SK-N-MC (cell line): ENCODE data around the gene ING5.
"Not testable (repeated sequence)": the region's sequence is repeated elsewhere in the genome, so short reads cannot be mapped to it uniquely, and the experiment has no call there.

Experiments used
- DNase-seq: peaks from one replicate; pipeline ENCODE4 v3.0.0-alpha.2; 2011; ENCODE audit warnings: low read depth, low spot score
- H3K27ac ChIP-seq: fragments of 200-600 bp; sonication (generic); 2 replicates; pipeline ENCODE4 v1.5.1; 2016; ENCODE audit warnings: mixed run types
- H3K36me3 ChIP-seq: fragments of 200-600 bp; sonication (generic); 2 replicates; pipeline ENCODE4 v1.6.1; 2017; ENCODE audit warnings: antibody characterized with exemption, low read length, mixed read lengths; ENCODE audit not compliant: insufficient read depth
- H3K4me3 ChIP-seq: fragments of 200-600 bp; sonication (generic); 2 replicates; pipeline ENCODE4 v1.5.1; 2016
- H3K9ac ChIP-seq: fragments of 200-600 bp; sonication (generic); 2 replicates; pipeline ENCODE4 v1.8.0; 2017; ENCODE audit warnings: mixed run types, mixed read lengths; ENCODE audit not compliant: insufficient read length
- H3K9me3 ChIP-seq: fragments of 200-600 bp; sonication (generic); 2 replicates; pipeline ENCODE4 v1.6.1; 2017; ENCODE audit warnings: low read depth, mild to moderate bottlenecking, antibody characterized with exemption, low read length, moderate library complexity, mixed read lengths
- EZH2 ChIP-seq: fragments of 200-600 bp; sonication (generic); IDR thresholded peaks from one replicate; pipeline ENCODE4 v1.6.1; 2017; ENCODE audit warnings: antibody characterized with exemption
- FOXP2 ChIP-seq: optimal IDR thresholded peaks from 2 replicates; pipeline ENCODE3; 2011; ENCODE audit warnings: mild to moderate bottlenecking, moderate library complexity; ENCODE audit not compliant: insufficient read depth; ENCODE audit errors: extremely low read length, control extremely low read depth
- POLR2AphosphoS5 ChIP-seq: IDR thresholded peaks from 2 replicates; pipeline ENCODE4 v1.6.1; 2012; ENCODE audit warnings: mild to moderate bottlenecking, low read depth, low read length, borderline replicate concordance

ING5 gene

GRCh38 chr2:241729868-241730267 is 28.0 kb downstream of the ING5 start:
- H3K4me3 ChIP-seq: no peak overlapping the region
- no peak overlapping the region for H3K9ac ChIP-seq
- no peaks in the 10 kb centered on the region; the same call in 1 of the 2 replicates for H3K36me3 ChIP-seq
- no peak for DNase-seq
- H3K9me3 ChIP-seq: no peaks in the 10 kb centered on the region
- no peak overlapping the region for H3K27ac ChIP-seq
- TF ChIP-seq POLR2AphosphoS5 (no peak), EZH2 (no peak), FOXP2 (no peak)

- no peak overlapping the region for H3K9ac ChIP-seq
- H3K27ac ChIP-seq: no peak overlapping the region
- H3K36me3 ChIP-seq: no peaks in the 10 kb centered on the region
- no peak for DNase-seq
- H3K9me3 ChIP-seq: no peaks in the 10 kb centered on the region
- TF ChIP-seq FOXP2: no peak
- TF ChIP-seq EZH2: no peak
- no peak for TF ChIP-seq POLR2AphosphoS5
- no peak overlapping the region for H3K4me3 ChIP-seq
Measured at GRCh38 chr2:241730671-241731293, 28.9 kb downstream of the ING5 start.

- not testable (repeated sequence) for H3K27ac ChIP-seq, H3K9me3 ChIP-seq, DNase-seq, H3K4me3 ChIP-seq, H3K9ac ChIP-seq, H3K36me3 ChIP-seq
Measured at GRCh38 chr2:241732513-241733186, 30.8 kb downstream of the ING5 start.

- Histone ChIP-seq H3K9me3 (no peaks in the 10 kb centered on the region), H3K36me3 (no peaks in the 10 kb centered on the region), H3K4me3 (peak overlapping the region; percentile 96), H3K27ac (no peak overlapping the region), H3K9ac (no peak overlapping the region)
- TF ChIP-seq POLR2AphosphoS5 (no peak), FOXP2 (no peak), EZH2 (no peak)
- DNase-seq: no peak
Measured at GRCh38 chr2:241733391-241734207, 31.8 kb downstream of the ING5 start.

GRCh38 chr2:241734208-241734466 is 32.3 kb downstream of the ING5 start:
- no peak overlapping the region for H3K9ac ChIP-seq
- no peaks in the 10 kb centered on the region for H3K9me3 ChIP-seq
- H3K36me3 ChIP-seq: no peaks in the 10 kb centered on the region
- no peak overlapping the region for H3K27ac ChIP-seq
- TF ChIP-seq FOXP2 (no peak), POLR2AphosphoS5 (no peak; the same call in 1 of the 2 replicates), EZH2 (no peak)
- H3K4me3 ChIP-seq: peak overlapping the region; percentile 96
- DNase-seq: no peak

- H3K27ac ChIP-seq: peak within 1 kb of the TSS; percentile 81
- no peak for TF ChIP-seq FOXP2
- no peak for TF ChIP-seq EZH2
- TF ChIP-seq POLR2AphosphoS5: peak; percentile 28; the same call in 1 of the 2 replicates
- H3K4me3 ChIP-seq: peak within 1 kb of the TSS; percentile 96
- DNase-seq: no peak
- peak within 1 kb of the TSS; percentile 90 for H3K9ac ChIP-seq
- no peaks in the 10 kb centered on the region for H3K9me3 ChIP-seq
- H3K36me3 ChIP-seq: no peaks in the 10 kb centered on the region
Measured at GRCh38 chr2:241734467-241735208, 32.8 kb downstream of the ING5 start, which contains the start of gene D2HGDH. TSS of gene D2HGDH (plus strand) at chr2:241734630. CDS start at chr2:241735225, 595 bp downstream.

GRCh38 chr2:241736111-241736510 is 34.3 kb downstream of the ING5 start:
- TF ChIP-seq FOXP2 (no peak), EZH2 (no peak), POLR2AphosphoS5 (no peak)
- H3K4me3 ChIP-seq: no peak overlapping the region
- H3K36me3 ChIP-seq: no peaks in the 10 kb centered on the region
- no peak overlapping the region for H3K9ac ChIP-seq
- no peak for DNase-seq
- no peak overlapping the region for H3K27ac ChIP-seq
- no peaks in the 10 kb centered on the region for H3K9me3 ChIP-seq

- Histone ChIP-seq H3K4me3 (no peak overlapping the region), H3K9ac (no peak overlapping the region), H3K27ac (no peak overlapping the region), H3K36me3 (no peaks in the 10 kb centered on the region), H3K9me3 (no peaks in the 10 kb centered on the region)
- DNase-seq: no peak
- no peak for TF ChIP-seq POLR2AphosphoS5
Measured at GRCh38 chr2:241738040-241738686, 36.3 kb downstream of the ING5 start.
